AG09309 (cell line): ENCODE data around the gene CHST13.

Experiments used
- DNase-seq: peaks from one replicate; pipeline ENCODE4 v3.0.0-alpha.2; 2010; ENCODE audit warnings: low read depth
- H3K4me3 ChIP-seq: 2 replicates; pipeline ENCODE4 v1.5.1; 2011; ENCODE audit warnings: mild to moderate bottlenecking, low read depth, low read length, moderate library complexity; ENCODE audit not compliant: control insufficient read depth
- CTCF ChIP-seq: IDR thresholded peaks from 2 replicates; pipeline ENCODE4 v1.5.1; 2011; ENCODE audit warnings: mild to moderate bottlenecking, low read depth, low read length, inconsistent platforms; ENCODE audit not compliant: insufficient read depth, control insufficient read depth; ENCODE audit errors: missing control alignments

The CHST13 gene

DNA sequence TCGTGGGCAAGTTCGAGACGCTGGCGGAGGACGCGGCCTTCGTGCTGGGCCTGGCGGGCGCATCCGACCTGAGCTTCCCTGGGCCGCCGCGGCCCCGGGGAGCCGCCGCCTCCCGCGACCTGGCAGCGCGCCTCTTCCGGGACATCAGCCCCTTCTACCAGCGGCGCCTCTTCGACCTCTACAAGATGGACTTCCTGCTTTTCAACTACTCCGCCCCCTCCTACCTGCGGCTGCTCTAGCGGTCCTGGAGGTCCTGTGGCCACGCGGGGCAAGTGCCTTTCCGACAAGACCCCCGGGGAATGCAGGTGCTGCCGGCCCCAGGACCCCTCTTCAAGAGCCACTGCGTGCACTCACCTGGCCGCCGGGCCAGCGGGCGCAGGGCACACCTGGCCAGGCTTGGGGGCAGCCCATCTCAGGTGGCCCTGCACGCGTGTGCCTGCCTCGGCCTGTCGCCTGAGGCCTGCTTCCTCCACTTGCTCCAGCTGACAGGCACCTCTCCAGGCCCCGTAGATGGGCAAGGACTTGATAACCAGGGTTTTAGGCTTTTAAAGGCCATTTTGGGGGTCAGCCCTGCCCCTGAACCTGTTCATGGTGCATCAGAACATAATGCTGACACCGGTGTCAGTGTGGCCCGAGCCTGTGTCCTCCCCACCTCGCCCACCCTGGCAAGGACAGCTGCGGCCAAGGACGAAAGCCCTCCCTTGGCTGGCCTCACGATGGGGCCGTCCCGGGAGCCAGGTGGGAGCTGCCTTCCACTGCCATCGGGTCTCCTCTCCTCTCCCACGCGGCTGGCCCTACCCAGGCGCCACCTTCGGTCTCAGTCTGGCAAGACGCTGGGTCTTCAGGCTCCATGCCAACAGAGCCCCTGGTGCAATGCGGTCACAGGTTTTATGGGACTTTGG lies 18.6 kb downstream of the CHST13 start:
- TF ChIP-seq CTCF = no peak
- no peak for DNase-seq
- no peak overlapping the region for H3K4me3 ChIP-seq

DNA sequence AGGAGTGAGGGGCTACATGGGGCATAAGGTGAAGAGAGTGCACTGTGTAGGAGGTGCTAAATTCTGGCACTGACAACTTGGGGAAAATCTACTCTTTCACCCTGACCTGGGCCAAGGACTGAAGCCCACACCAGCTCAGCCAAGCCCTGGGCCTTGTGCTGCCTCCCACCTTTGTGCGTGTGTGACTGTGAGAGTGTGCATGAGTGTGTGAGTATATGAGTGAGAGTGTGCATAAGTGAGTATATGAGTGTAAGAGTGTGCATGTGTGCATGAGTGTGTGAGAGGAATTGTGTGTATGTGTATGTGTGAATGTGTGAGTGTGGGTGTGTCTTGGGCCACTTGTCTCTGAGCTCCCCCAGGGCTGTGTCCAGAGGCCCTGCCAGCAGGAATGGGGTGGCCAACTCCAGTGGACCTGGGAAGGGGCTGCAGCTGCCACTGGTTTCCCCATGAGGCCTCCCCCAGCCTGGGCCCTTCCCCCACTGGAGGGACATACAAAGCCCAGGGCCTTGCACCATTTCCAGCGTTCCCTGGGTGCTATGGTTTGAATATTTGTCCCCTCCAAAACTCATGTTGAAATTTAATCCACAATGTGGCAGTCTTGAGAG lies 19.6 kb downstream of the CHST13 start:
- TF ChIP-seq CTCF = no peak
- H3K4me3 ChIP-seq = no peak overlapping the region
- DNase-seq = no peak

DNA sequence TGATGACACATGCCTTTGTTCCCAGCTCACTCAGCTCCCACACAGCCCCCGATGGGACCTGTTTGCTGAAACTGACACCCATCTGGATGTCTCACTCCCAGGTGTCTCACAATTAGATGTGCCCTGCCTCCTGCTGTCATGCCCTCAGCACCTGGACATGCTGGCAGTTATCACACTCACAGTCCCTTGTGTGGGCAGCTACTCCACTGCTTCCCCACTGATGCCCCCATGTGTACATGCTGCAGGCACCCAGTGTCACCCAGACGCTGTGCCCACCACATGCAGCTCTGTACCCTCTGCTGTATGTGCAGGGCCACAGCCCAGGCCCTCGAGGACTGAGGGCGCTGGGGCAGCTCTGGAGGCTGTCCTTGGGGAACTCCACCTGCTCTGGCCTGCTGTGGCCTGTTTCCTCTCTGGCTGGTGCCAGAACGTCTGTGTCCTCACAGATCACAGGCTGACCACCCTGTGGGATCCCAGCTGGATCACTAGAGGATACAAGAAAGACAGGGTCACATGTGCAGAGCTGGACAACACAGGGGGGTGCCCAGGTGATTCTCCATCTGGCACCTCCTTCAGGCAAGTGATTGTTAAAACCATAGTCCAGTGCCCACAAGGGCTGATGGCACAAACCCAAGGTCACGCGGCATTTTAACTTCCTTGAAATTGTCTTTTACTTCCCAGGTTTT lies 20.8 kb downstream of the CHST13 start:
- no peak overlapping the region for H3K4me3 ChIP-seq
- DNase-seq = no peak
- TF ChIP-seq CTCF = no peak

GRCh38 chr3:126545544-126545943 lies 21.6 kb downstream of the CHST13 start:
- no peak for DNase-seq
- no peak for TF ChIP-seq CTCF

DNA sequence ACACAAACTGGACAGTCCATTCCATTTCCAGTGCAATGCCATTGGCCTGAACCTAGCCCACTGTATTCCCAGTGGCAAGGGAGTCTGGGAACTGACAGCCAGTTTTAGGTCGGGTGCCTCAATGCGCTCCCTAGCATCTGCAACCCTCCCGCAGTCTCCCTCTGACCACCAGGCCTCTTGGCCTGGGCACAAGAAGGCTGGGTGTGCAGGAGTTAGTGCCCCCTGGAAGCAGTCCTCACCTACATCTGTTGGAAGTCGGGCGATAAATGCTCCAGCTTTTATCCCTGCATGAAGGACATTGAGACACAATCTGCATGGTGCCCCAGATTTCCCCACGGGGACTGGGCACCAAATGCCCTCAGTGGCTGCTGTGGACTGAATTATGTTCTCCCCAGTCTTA lies 22.1 kb downstream of the CHST13 start:
- H3K4me3 ChIP-seq = no peak overlapping the region
- DNase-seq = no peak
- no peak for TF ChIP-seq CTCF

More at GRCh38 chr3:126545544-126545943, 21.6 kb downstream of the CHST13 start:
- no peak overlapping the region for H3K4me3 ChIP-seq

DNA sequence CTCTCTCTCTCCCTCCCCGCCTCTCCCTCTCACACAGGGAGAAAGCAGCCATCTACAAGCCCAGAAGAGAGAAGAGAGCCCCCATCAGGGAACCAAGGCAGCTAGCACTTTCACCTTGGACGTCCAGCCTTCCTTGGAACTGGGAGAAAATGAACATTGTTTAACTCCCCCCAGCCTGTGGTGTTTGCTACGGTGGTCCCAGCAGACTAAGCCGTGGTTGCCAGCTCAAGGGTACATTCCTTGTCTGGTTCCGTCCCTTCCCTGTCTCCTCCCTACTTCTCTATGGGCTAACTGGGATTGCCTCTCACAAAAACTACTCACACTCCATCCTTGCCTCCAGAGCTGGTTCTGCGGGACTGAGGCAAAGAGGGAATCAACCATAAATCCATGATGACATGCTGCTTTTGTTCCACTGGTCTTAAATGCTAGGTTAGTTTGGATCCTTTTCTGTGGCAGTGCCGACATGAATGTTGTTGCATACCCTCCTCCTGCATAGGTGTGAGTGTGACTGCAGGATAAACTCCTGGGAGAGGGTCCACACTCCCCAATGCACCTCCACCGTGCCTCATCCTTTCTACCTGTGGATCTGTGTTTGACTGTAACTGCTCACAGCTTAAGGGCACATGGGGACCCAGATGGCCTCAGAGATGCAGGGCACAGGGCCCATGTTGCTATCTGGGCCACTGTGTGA lies 22.7 kb downstream of the CHST13 start:
- no peak for TF ChIP-seq CTCF
- H3K4me3 ChIP-seq = no peak overlapping the region
- DNase-seq = no peak
